GM18870 (cell line): Measurements from ENCODE around the gene JMJD1C.
"Not testable (repeated sequence)": the region's sequence is repeated elsewhere in the genome, so short reads cannot be mapped to it uniquely, and the experiment has no call there.

Experiments used
- ATAC-seq: cut with Tn5 transposase; IDR thresholded peaks from one replicate; pipeline ENCODE4 v1.9.1; 2021; ENCODE audit warnings: moderate library complexity; ENCODE audit not compliant: unreplicated experiment

JMJD1C gene

DNA sequence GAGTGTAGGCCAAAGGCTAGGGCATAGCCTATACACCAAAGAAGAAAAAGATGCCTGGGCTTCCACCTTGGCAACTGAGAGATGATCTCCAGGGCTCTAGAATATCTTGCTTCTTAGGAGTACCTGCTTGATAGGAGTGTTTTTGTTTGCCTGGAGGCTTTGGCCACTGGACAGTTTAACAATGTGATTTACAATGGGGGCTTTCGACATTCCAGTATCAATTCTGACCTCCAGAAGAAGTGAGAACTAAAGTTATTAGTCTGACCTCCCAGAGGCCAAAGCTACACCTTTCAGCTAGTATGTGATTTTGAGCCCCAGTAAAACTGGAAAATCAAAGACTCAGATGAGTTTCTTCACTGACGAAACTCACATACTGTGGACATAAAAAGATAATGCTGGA is 96.1 kb downstream of the JMJD1C start:
- ATAC-seq = no peak

- ATAC-seq = no peak
Measured at GRCh38 chr10:63368365-63368764, 97.4 kb downstream of the JMJD1C start.

DNA sequence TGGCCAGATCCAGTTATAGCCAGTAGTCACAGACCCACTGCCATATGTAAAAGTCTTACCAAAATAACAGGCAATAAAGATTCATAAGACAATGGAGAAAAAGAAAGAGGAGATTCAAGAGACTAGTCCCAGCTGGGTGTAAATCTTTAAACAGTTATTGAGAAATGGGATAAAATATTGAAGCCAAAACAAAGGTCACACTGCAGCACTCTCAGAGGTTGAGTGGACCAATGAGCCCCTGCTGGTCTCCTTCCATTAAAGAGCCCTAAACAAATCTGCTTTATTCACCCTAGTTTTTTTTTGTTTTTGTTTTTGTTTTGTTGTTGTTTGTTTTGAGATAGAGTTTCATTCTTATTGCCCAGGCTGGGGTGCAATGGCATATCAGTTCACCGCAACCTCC is 98.8 kb downstream of the JMJD1C start:
- no peak for ATAC-seq

DNA sequence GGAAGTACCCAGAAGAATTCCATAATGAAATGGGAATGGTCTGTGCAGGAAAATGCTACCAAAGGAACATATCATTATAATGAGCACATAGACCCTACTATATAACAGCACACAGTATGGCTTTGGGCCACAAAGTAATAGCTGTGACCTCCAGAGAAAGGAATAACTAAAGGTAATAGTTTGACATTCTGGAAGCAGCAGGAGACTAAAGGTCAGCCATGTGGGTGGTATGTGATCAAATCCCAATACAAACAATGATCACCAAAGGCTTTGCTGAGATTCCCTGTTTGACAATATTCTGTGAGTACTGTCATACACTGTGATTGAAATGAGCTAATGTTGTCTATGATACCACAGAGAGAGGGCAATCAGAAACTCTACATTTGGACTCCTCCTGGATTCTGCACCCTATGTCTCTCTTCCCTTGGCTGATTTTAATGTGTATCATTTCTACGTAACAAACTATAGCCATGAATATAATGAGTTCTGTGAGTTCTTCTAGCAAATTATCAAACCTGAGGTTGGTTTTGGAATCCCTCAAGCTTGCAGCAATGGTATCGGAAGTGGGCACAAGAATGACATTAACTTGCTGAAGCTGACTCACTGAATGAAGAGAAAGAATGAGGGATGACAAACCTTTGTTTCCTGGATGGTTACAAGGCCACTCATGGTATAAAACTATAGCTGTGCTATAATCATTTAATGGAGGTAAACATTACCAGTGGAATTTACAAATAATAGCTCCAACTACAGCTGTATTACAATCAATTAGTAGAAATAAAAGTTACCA is 99.6 kb downstream of the JMJD1C start:
- no peak for ATAC-seq

- ATAC-seq = no peak
Measured at GRCh38 chr10:63364918-63365317, 100.9 kb downstream of the JMJD1C start.

DNA sequence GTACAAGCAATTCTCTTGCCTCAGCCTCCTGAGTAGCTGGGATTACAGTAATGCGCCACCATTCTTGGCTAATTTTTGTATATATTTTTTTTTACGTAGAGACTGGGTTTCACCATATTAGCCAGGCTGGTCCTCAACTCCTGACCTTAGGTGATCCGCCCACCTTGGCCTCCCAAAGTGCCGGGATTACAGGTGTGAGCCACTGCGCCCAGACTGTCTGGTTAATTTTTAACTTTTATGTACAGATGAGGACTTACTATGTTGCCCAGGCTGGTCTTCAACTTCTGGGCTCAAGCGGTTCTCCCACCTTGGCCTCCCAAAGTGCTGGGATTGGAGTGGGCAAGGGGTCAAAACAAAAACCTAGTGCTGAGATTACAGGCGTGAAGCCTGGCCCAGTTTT is 101.8 kb downstream of the JMJD1C start:
- no peak for ATAC-seq

DNA sequence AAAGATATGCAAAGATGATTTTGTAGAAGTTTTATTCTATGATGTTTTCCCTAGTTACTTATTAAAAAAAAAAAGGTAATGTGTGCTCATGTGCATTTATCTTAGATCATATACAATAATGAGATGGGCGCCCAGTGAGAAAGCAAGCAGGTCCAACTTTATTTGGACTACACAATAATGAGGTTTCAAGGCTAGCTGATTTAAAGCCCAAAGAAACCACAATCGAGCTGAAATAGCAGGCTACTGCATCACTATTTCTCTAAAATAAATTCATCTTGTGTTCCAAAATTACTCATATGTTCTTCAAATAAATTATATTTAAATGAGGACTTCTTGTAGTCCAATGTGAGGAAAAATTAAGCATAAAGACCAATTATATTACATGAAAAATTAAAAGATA is 110.1 kb downstream of the JMJD1C start:
- no peak for ATAC-seq

DNA sequence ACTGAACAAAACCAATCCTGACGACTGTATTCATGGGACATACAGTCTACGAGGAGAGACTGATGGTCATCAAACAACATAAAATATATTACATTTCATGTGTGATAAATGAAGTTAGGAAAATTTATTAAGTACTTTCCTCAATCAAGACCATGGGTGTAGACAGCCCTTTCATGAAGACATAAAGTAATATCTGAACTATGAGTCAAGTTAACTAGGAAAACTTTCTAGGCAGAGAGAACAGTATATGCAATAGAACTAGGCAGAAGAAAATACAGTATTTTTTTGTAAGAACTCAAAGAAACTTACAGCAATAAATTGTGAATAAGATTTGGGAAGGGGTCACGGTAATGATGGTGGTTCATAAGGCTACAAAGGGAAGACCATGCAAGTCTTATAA is 112.8 kb downstream of the JMJD1C start:
- ATAC-seq = no peak

DNA sequence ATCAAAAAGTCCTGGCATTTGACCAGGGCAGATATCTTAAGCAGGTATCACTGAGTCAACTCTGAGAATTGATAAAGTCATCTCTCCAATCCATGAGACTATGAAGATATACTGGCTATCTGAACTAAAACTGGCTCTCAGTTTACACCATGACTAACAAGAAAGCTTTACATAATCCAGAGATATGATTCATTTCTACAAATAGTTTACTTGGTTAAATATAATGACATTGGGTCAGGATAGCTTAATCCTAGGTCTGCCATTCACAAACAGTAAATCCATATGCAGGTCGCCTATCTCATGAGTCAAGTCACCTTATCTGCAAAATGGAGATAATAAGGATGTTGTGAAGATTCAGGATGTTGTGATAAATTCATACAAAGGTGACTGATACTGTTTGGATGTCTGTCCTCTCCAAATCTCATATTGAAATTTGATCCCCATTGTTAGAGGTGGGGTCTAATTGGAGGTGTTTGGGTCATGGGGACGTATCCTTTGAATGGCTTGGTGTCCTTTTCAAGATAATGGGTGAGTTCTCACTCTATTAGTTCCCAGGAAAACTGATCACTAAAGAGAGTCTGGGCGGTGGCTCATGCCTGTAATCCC is 117.4 kb downstream of the JMJD1C start:
- ATAC-seq = no peak

GRCh38 chr10:63346015-63346441 is 119.7 kb downstream of the JMJD1C start:
- no peak for ATAC-seq

DNA sequence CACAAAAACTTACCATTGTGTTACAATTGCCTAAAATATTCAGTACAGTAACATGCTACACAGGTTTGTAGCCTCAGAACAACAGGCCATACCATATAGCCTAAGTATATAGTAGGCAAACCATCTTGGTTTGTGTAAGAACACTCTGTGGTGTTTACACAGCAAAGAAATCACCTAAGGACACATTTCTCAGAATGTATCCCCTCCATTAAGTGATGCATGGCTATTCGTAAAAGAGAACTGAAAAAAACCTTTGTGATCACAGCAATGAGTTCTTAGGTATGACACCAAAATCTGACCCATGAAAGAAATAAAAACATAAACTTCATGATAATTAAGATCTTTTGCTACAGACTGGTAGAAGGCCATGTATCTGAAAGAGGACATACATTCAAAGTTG is 121.5 kb downstream of the JMJD1C start:
- ATAC-seq = no peak

DNA sequence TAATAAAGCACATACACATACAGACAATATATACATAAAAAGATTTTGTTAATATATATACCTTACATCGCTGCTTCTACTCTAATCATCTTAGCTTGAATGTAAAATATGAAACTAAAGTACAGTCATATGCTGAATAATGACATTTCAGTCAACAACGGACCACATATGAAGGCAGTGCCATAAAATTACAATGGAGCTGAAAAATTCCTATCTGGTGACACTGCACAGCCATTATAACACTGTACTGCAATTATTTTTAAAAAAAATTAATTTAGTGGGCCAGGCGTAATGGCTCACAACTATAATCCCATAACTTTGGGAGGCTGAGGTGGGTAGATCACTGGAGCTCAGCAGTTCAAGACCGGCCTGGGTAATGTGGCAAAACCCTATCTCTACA is 122.3 kb downstream of the JMJD1C start:
- ATAC-seq = no peak

- not testable (repeated sequence) for ATAC-seq
Measured at GRCh38 chr10:63339640-63340039, 126.1 kb downstream of the JMJD1C start.

GRCh38 chr10:63337455-63338251 is 128.1 kb downstream of the JMJD1C start:
- no peak for ATAC-seq

DNA sequence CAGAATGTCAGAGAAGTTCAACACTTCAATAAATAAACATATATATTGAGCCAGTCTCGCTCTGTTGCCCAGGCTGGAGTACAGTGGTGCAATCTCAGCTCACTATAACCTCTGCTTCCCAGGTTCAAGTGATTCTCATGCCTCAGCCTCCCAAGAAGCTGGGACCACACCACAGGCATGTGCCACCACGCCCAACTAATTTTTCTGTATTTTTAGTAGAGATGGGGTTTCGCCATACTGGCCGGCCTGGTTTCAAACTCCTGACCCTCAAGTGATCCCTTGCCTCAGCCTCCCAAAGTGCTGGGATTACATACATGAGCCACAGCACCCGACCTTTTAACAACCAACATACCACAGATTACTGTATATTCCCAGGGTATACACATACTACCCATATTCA is 134.2 kb downstream of the JMJD1C start:
- ATAC-seq = no peak

DNA sequence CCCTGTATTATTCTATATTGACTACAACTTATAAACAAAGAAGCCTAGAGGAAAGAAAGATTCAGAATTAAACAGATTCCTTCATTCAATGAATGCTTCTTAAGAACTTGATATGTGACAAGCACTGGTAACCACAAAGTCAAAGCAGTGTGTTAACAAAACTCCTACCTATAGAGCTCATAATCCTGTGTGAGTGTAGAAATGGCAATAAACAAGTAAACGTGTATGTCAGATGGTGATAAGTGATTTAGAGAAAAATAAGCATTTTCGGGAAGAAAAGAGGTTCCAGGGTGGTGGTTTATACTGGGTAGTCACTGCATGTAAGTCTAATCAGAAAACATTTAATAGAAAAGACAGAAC is 141.3 kb downstream of the JMJD1C start:
- no peak for ATAC-seq

DNA sequence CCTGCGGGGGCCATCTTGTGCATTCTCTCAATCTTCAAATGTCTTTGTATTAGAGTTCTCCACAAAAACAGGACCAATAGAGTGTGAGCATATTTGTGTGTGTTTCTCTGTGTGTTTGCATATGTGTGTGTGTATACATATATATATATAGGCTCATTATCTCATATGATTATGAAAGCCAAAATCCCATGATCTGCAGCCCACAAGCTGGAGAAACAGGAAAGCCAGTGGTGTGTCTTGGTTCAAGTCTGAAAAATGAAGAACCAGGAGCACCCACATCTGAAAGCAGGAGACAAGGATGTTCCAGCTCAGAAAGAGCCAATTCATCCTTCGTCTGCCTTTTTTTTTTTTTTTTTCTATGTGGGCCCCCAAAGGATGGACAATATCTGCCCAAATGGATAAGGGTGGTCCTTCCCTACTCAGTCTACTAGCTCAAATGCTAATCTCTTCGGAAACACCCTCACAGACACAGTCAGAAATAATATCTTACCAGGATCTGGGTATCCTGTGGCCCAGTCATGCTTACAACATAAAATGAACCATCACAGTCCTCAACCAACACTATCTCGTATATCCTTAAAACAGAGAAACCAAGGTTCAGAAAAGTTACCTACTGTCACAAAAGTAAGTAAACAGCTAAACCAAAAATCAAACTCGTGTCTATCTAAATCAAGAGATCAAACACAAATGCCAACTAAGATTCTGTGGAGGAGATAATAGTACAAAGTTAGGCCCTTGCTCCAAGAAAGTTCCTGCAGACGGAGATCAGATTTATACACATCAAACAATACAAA is 141.9 kb downstream of the JMJD1C start:
- ATAC-seq = no peak

- ATAC-seq = no peak
Measured at GRCh38 chr10:63320683-63321082, 145.1 kb downstream of the JMJD1C start.

DNA sequence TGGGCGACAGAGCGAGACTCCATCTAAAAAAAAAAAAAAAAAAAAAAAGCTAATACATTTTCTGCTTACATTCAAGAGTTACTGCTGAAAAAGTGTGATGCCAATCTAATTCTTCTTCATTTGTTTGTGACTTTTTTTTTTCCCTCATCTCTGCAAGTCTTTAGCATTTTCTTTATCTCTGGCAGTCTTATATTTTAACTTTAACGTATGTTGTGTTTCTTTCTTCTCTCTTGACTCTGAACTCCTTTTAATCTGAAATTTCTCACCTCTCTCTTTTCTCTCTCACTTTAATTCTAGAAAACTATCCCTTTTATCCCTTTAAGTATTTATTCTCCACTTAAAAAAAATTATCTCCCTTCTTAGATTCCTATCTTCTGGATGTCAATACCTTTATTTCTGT is 146.5 kb downstream of the JMJD1C start:
- no peak for ATAC-seq

DNA sequence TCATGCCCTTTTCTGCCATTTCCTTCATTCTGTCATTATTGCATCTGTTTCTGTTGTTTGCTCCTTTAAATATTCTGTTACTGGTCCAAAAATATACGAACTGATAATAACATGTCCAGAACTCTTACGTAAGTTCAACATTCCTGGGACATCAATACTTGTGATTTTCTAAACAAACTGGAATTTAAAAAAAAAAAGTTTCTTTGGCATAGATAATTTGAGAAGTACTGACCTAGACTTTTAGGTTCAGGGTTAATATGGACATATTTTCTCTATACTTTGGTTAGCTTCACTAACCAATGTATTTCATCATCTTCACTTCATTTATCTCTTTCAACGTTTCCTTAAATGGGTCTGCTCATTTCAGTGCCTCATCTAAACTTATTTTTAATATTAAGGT is 147.3 kb downstream of the JMJD1C start:
- no peak for ATAC-seq

DNA sequence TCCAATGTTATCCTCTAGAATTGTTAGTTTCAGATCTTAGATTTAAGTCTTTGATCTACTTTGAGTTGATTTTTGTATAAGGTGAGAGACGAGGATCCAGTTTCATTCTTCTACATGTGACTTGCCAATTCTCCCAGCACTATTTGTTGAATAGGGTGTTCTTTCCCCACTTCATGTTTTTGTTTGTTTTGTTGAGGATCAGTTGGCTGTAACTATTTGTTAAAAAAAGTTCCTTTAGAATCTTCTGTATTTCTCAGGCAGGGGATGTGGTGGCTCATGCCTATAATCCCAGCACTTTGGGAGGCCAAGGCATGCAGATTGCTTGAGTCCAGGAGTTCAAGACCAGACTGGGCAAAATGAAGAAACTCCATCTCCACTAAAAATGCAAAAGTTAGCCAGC is 151.8 kb downstream of the JMJD1C start:
- ATAC-seq = no peak
